Middle frontal gyrus (tissue), 1 donor: Measurements from ENCODE around the gene TPST2.

ENCODE experiments used
- DNase-seq: peaks from one replicate; pipeline ENCODE4 v3.0.0-alpha.2; 2015; ENCODE audit warnings: low spot score; ENCODE audit errors: extremely low spot score

Gene TPST2

GRCh38 chr22:26496456-26496855 is 93.5 kb downstream of the TPST2 start:
- DNase-seq, result no peak

- no peak for DNase-seq
Measured at GRCh38 chr22:26494506-26494905, 95.4 kb downstream of the TPST2 start.

- DNase-seq, result no peak
Measured at GRCh38 chr22:26492220-26492619, 97.7 kb downstream of the TPST2 start.

DNA sequence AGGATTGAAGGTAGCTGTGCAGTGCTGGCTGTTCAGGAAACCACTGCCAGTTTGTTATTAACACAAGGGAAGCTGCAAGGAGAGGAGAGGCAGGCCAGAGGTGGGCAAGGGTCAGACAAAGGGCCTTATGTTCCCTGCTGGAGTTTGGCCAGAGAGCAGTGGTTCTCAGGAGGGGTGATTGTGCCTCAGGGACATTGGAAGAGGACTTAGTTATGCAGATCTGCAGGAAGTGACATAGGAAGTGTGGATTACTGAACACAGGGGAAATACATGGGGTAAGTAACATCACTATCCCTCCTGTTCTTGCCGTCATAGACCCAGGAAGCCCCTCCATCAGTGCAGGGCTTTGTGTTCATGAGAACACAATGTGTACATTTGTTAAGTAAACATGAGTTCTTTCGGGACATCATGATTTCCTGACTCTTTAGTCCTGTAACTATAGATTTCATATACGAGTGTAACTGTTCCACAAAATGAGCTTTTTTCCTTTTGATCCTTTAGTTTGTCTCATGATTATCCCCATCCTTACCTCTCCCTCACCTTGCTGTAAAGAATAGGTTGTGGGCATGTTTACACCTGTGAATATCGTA is 100.4 kb downstream of the TPST2 start:
- DNase-seq, result no peak

DNA sequence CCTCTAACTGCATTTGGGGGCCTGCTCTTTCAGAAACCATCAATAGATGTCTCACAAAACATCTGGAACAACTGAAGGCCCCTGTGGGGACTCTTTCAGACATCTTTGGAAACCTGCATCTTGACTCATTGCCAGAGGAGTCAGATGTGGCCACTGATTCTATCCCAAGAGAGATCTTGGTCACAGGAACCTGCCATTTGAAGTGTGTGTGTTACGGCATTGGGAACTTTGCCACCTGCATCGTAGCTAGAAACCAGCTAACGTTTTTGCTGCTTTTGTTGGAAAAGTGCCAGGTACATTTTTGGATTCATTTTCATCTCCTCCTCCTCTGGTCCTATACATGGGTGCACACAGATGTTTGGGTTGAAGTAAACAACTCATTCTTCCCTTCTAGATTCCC is 101.9 kb downstream of the TPST2 start:
- no peak for DNase-seq

DNA sequence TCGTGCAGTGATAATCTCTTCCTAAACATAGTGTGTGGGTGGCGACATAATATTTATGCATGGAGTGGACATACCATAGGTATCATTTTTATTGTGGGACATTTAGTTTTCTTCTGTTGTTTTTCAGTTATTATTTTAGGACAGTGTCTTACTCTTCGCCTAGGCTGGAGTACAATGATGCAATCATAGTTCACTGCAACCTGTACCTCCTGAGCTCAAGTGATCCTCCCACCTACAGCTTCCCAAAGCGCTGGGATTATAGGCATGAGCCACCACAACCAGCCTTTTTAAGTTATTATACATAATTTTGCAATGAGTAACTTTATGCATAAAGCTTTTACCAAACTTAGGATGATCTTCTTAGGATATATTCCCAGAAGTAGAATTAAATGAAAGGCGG is 103.5 kb downstream of the TPST2 start:
- no peak for DNase-seq

DNA sequence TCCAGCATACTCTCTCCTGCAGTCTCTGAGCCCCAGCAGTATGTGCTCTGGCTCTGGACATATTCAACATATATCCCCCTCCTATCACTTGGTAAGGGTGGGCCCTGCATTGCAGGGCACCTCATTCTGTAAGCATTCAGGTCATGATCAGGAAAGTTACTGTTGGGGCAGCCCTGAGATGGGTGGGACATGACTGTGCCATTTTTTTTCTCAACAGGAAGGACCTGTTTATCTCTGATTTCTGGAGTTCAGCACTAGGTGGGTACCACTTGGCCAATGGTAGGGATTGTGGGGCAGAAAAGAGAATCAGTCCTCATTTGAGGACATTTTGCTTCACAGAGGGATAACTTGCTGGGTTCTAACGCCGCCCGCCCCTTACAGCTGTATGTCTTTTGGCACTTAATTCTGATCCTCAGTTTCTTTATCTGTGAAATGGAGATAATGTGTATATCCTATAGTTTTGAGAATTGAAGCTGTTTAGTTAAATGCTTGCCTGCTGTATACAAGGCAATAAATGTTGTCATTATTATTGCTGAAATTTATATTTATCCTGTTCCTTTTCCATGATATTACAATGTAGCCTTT is 104.0 kb downstream of the TPST2 start:
- DNase-seq, result no peak

- no peak for DNase-seq
Measured at GRCh38 chr22:26485013-26485412, 104.9 kb downstream of the TPST2 start.

DNA sequence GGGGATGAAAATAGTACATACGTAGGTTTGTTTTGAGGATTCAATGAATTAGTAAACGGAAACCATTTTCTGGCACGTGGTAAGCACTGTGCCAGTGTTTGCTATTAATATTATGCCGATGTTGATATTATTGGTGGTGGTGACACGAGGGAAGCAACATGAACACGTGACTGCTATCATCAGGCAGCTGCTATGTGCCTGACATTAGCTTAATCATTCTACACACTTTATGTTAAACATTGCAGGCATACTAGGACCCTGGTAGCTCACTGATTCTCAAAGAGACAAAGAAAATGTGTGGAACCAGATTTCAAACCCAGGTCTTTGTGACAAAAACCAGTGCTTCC is 105.6 kb downstream of the TPST2 start:
- no peak for DNase-seq

- DNase-seq, result peak; percentile 75
Measured at GRCh38 chr22:26483439-26484359, 106.2 kb downstream of the TPST2 start, which contains the start of the genes HPS4 and SRRD. TSS of gene HPS4 (minus strand) at chr22:26483783. CDS start at chr22:26481762, 2,021 bp downstream. TSS of gene SRRD (plus strand) at chr22:26483877. CDS start at chr22:26483891, 14 bp downstream.

- DNase-seq, result no peak
Measured at GRCh38 chr22:26483043-26483438, 106.9 kb downstream of the TPST2 start.

DNA sequence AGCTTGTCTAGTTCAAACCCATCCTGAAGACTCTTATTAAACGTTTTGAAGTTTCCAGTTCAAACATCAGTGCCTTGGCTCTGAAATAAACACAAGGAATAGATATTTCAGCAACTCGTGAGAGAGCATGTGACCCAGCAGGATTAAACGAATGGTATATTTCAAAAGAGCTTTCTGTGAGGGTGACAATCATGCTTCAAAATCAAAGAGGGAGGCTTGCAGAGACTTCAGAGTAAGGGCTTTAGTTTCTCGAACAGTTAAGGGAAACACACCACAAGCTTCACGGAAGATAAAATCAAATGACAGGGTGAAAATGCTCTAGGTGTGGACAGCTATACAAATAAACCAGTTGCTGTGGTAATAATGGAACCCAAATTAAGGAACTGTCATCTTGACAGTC is 107.8 kb downstream of the TPST2 start:
- DNase-seq, result no peak

DNA sequence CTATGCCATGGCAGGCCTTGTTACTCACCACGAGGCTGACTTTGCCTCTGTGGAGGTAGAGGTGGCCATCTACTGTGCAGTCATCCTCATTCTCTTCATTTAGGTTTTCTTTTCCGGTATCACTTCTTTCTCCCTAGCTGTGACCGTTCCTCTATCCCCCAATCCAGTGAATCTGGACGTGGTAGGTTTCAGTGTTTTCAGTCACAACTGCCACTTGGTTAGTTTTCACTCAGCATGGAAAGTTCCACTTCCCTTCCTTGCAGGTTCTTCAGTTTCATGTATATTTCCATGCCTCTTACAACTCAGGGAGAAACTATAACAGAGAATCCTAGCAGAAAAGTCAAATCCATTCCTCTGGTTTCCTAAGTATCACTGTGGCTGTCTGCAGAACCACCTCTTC is 108.2 kb downstream of the TPST2 start:
- no peak for DNase-seq

- DNase-seq, result no peak
Measured at GRCh38 chr22:26481112-26481693, 108.7 kb downstream of the TPST2 start.

DNA sequence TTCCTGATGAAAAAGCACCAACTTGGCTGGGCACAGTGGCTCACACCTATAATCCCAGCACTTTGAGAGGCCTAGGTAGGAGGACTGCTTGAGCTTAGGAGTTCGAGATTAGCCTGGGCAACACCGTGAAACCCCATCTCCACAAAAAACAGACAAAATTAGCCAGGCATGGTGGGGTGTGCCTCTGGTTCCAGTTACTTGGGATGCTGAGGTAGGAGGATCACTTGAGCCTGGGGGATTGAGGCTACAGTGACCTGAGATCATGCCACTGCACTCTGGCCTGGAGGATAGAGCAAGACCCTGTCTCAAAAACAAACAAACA is 109.4 kb downstream of the TPST2 start:
- no peak for DNase-seq

DNA sequence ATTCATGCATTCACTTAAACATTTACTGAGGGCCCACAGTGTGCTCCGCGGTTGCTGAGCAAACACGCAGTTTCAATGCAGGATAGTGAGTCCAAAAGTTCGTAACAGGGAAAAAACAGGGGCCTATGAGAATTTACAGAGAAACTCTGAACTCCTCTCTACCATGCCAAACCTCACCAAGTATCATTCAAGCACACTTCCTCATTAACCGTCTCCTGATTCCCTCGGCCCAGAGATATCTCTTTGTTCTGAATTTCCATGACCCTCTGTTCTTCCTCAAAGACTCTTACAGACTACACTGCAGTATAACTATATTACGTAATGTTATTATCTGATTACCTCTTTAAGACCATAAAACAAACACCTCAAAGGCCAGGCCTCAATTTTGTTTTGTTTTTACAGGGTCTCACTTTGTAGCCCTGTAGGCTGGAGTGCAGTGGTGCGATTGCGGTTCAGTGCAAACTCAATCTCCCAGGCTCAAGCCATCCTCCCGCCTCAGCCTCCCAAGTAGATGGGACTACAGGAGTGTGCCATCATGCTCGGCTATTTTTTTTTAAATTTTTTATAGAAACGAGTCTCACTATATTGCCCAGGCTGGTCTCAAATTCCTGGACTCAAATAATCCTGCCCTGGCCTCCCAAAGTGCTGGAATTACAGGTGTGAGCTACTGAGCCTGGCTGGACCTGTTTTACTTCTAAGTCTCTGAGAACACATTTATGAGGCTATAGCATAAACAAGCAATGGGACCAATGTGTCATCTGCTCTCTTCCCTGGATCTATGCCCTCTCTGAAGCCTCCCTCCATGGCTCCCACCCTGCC is 109.9 kb downstream of the TPST2 start:
- no peak for DNase-seq

DNA sequence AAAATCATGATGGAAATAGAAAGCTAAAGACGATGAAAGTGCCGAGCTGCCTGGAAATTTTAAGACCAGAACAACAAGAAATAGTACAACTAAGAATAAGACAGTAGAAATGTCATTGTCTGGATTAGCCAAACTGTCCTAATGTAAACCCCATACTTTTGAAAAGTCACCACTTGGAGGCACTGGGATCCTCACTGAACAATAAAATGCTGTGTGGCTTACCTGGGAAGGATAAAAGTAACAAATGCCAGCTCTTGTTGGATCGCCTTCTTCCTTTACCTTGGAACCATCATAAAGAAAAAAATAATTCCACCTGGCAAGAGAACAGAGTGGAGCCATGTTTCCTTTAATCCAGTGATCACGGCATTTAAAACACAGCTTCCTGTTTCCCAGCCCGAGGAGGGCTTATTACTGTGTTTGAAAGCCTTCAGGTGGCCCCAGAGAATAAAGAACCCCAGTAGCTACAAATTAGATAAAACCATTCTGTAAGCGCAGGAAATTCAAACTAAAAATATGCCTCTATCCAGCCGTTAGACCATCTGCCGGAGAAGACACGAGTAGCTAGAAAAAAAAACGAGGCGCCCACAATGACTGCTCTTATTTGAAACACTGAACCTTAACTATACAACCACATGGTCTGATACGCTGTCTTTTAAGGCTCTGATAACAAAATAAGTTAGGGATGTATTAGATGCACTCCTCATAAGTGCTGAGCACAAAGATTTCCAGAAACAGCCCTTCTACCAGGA is 110.7 kb downstream of the TPST2 start:
- DNase-seq, result no peak

DNA sequence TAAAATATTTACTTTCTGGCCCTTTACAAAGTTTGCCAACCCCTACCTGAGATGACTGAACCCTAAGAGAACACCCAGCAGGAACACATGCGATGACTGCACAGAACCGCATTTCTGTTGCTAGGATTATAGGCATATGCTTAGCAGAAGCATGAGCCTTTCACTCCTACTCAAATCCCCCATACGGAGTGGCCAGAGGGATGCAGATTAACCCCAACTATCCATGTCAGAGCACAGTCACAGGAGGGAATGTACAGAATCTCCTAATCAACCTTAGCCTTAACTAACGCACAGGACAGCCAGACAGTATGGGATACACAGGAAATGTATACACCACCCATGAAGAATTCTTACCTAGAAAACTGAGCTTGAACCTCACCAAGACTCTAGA is 112.6 kb downstream of the TPST2 start:
- no peak for DNase-seq

GRCh38 chr22:26476705-26477340 is 113.1 kb downstream of the TPST2 start:
- no peak for DNase-seq

GRCh38 chr22:26474682-26475081 is 115.2 kb downstream of the TPST2 start:
- no peak for DNase-seq
